ENCODE results near the gene FAM111B.

DNA sequence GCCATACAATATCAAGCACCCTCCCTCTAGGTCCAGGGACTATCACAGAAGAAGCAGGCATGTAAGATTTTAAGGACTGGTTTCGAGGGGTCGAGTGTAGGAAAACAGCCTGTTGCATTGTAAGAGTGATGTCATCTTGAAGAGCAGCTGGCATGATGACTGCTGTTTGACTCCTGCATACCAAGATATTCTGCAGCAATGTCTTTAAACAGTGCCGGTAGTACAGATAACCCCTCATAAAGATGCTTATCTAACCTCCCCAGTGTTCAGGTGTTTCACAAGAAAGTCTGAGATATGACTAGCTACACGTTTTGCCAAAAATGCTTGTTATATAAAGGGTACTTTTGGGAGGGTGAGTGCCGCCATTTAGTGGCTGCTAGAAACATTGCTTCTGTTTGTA, 47.6 kb downstream of the FAM111B start:
- TF ChIP-seq SP1 (IDR thresholded peaks at IDR 0.05) (no peak), BHLHE40 (IDR thresholded peaks at IDR 0.05; ENCODE audit: borderline replicate concordance) (no peak), FOXM1 (IDR thresholded peaks at IDR 0.05; ENCODE audit: borderline replicate concordance) (no peak), ZNF384 (IDR thresholded peaks at IDR 0.05) (no peak), ARNT (IDR thresholded peaks at IDR 0.05) (no peak), SUZ12 (IDR thresholded peaks at IDR 0.05) (no peak), FOXK2 (IDR thresholded peaks at IDR 0.05) (no peak), FOXA1 (IDR thresholded peaks at IDR 0.05) (no peak), ELF4 (IDR thresholded peaks at IDR 0.05) (no peak), CTBP1 (IDR thresholded peaks at IDR 0.05; ENCODE audit: borderline replicate concordance) (no peak), NFRKB (IDR thresholded peaks at IDR 0.05) (no peak), LEF1 (IDR thresholded peaks at IDR 0.05; ENCODE audit: borderline replicate concordance) (no peak), HDGF (IDR thresholded peaks at IDR 0.05; ENCODE audit: borderline replicate concordance) (no peak)
- TF ChIP-seq, protein P1, sequence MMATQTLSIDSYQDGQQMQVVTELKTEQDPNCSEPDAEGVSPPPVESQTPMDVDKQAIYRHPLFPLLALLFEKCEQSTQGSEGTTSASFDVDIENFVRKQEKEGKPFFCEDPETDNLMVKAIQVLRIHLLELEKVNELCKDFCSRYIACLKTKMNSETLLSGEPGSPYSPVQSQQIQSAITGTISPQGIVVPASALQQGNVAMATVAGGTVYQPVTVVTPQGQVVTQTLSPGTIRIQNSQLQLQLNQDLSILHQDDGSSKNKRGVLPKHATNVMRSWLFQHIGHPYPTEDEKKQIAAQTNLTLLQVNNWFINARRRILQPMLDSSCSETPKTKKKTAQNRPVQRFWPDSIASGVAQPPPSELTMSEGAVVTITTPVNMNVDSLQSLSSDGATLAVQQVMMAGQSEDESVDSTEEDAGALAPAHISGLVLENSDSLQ (IDR thresholded peaks at IDR 0.05): no peak
